HepG2 (cell line): ENCODE results near the gene PCSK2. TPM values are rescaled to one million over a fixed set of nuclear protein-coding genes. Genes with fewer than 3 reads are reported as not detected.

Source experiments
- ATAC-seq: fragments of 200-7000 bp; cut with Tn5 transposase; 3 replicates; pipeline ENCODE4 v1.9.1; 2020; ENCODE audit warnings: mild to moderate bottlenecking, moderate library complexity
- BruUV-seq: library from RNA; stranded (reverse); fragments of 400-500 nt; replicated peaks from 2 replicates; lab custom pipeline; 2021; lab: Mats Ljungman, UMichigan
- CTCF ChIA-PET: fragments of 300-600 bp; formaldehyde crosslinking; extraction: SDS; loops from one replicate; lab custom pipeline; 2021; ENCODE audit warnings: low total read pairs, inconsistent platforms, low intra/inter-chr PET ratio; lab: Yijun Ruan, JAX
- POLR2A ChIA-PET: fragments of 350-600 bp; sonication (Branson Sonifier 250); formaldehyde crosslinking; loops from one replicate; lab custom pipeline; 2020; ENCODE audit warnings: antibody characterized with exemption, inconsistent platforms; lab: Yijun Ruan, JAX
- DNase-seq: peaks from one replicate; pipeline ENCODE4 v3.0.0-alpha.2; 2015; ENCODE audit warnings: low spot score
- FAIRE-seq: peaks from 3 replicates; lab custom pipeline; 2011; peaks lifted over from hg19 to GRCh38; lab: Jason Lieb, UNC
- H2AFZ ChIP-seq: one replicate; pipeline ENCODE4 v1.6.1; 2011; ENCODE audit warnings: low read length, inconsistent platforms
- H3K27ac ChIP-seq: fragments of 300-600 bp; 3 replicates; pipeline ENCODE4 v1.8.0; 2011; ENCODE audit warnings: mixed run types, mild to moderate bottlenecking, mixed read lengths, low read length, inconsistent platforms; ENCODE audit not compliant: insufficient read depth; ENCODE audit errors: extremely low read length
- H3K27me3 ChIP-seq, 2 experiments: fragments of 200-600 bp in 1 of 2; 2 replicates in 1 of 2; 3 replicates in 1 of 2; pipeline versions ENCODE4 v1.6.0 to v1.8.0; 2011; ENCODE audit warnings: low read length in 2 of 2, mild to moderate bottlenecking in 2 of 2, moderate library complexity in 2 of 2, inconsistent platforms in 1 of 2; ENCODE audit not compliant: insufficient read depth in 2 of 2, control insufficient read depth in 1 of 2
- H3K36me3 ChIP-seq, 2 experiments: fragments of 200-600 bp in 1 of 2; replicated peaks in 1 of 2; 2 replicates in 1 of 2; 3 replicates in 1 of 2; pipeline versions ENCODE4 v1.5.1 to v1.8.0; 2011; ENCODE audit warnings: low read length in 2 of 2, inconsistent platforms in 1 of 2; ENCODE audit not compliant: insufficient read depth in 2 of 2, control insufficient read depth in 1 of 2
- H3K4me1 ChIP-seq: 2 replicates; pipeline ENCODE4 v1.5.1; 2012; ENCODE audit warnings: low read length, inconsistent platforms; ENCODE audit not compliant: insufficient read depth
- H3K4me2 ChIP-seq: 2 replicates; pipeline ENCODE4 v1.6.0; 2011; ENCODE audit warnings: low read depth, low read length, inconsistent platforms
- H3K4me3 ChIP-seq, 3 experiments: fragments of 200-600 bp in 1 of 3; sonication (generic), shearing (Covaris generic) in 1 of 3; replicated peaks in 1 of 3; 2 replicates each; pipeline ENCODE4 v1.5.1; 2011 to 2016; ENCODE audit warnings: low read length in 3 of 3, inconsistent platforms in 2 of 3, low read depth in 2 of 3, mild to moderate bottlenecking in 2 of 3, control low read depth in 1 of 3, mixed read lengths in 1 of 3; ENCODE audit not compliant: insufficient read depth in 1 of 3
- H3K79me2 ChIP-seq: one replicate; pipeline ENCODE4 v1.6.1; 2011; ENCODE audit warnings: low read length, inconsistent platforms; ENCODE audit not compliant: insufficient read depth
- H3K9ac ChIP-seq: 2 replicates; pipeline ENCODE4 v1.6.0; 2011; ENCODE audit warnings: mild to moderate bottlenecking, low read depth, low read length, inconsistent platforms; ENCODE audit not compliant: insufficient read depth
- H3K9me3 ChIP-seq: 2 replicates; pipeline ENCODE4 v1.5.1; 2012; ENCODE audit warnings: mild to moderate bottlenecking, low read length
- H4K20me1 ChIP-seq: 2 replicates; pipeline ENCODE4 v1.6.0; 2011; ENCODE audit warnings: inconsistent platforms, mild to moderate bottlenecking, low read length, moderate library complexity; ENCODE audit not compliant: insufficient read depth
- CREBL2 ChIP-seq: sonication (generic); formaldehyde crosslinking; IDR thresholded peaks from 2 replicates; pipeline ENCODE4 v1.8.1; 2023; ENCODE audit warnings: missing genetic modification reagents, mild to moderate bottlenecking, borderline replicate concordance
- JDP2 ChIP-seq: sonication (generic); formaldehyde crosslinking; IDR thresholded peaks from 2 replicates; pipeline ENCODE4 v1.8.1; 2022; ENCODE audit warnings: missing genetic modification reagents, borderline replicate concordance
- RORA ChIP-seq: sonication (generic); formaldehyde crosslinking; IDR thresholded peaks from 2 replicates; pipeline ENCODE4 v1.5.0; 2020; ENCODE audit warnings: mild to moderate bottlenecking, missing genetic modification reagents, moderate library complexity
- ZBTB26 ChIP-seq: IDR thresholded peaks from 2 replicates; pipeline ENCODE4 v1.6.1; 2016; ENCODE audit warnings: missing compliant biosample characterization, missing genetic modification reagents, borderline replicate concordance
- ZC3H13 ChIP-seq: sonication (generic); formaldehyde crosslinking; IDR thresholded peaks from 2 replicates; pipeline ENCODE4 v1.8.1; 2023; ENCODE audit warnings: mild to moderate bottlenecking, missing genetic modification reagents, moderate library complexity
- ZNF230 ChIP-seq: sonication (generic); formaldehyde crosslinking; IDR thresholded peaks from 2 replicates; pipeline ENCODE4 v1.4.0; 2020; ENCODE audit warnings: mild to moderate bottlenecking, missing genetic modification reagents
- ZNF30 ChIP-seq: sonication (generic); formaldehyde crosslinking; IDR thresholded peaks from 2 replicates; pipeline ENCODE4 v1.5.0; 2020; ENCODE audit warnings: mild to moderate bottlenecking, missing genetic modification reagents
- ZNF790 ChIP-seq: sonication (generic); formaldehyde crosslinking; IDR thresholded peaks from 2 replicates; pipeline ENCODE4 v1.8.0; 2022; ENCODE audit warnings: missing genetic modification reagents, mild to moderate bottlenecking, borderline replicate concordance
- WGBS: methylation state at CpG from one replicate; pipeline ENCODE4 v1.1.6; 2017; ENCODE audit warnings: low lambda C conversion rate; 5-methylcytosine and 5-hydroxymethylcytosine counted together
- in situ Hi-C: cut with HindIII; loops from 2 replicates; pipeline ENCODE4 v1.10.0; 2017; ENCODE audit warnings: low pct_unique_long_range_greater_than_20kb; ENCODE audit not compliant: extremely low pct_ligation_motif_present
- intact Hi-C: fragments of 100-400 bp; cut with micrococcal nuclease; formaldehyde crosslinking; loops from one replicate; pipeline ENCODE4 v1.10.0; 2022; ENCODE audit not compliant: unreplicated experiment
- polyA plus RNA-seq, 8 experiments: library from polyadenylated mRNA; depleted of rRNA in 3 of 8; stranded (reverse) in 7 of 8; unstranded in 1 of 8; fragments of >200 nt; fragmentation: Illumina TruSeq in 4 of 8; extraction: Trizol in 4 of 8; gene quantifications; 2 replicates each; pipeline versions ENCODE4 v1.2.1 to v1.2.3, GENCODE V29; 2011 to 2016; ENCODE audit warnings: low read depth in 4 of 8, missing spikeins in 1 of 8, mixed read lengths in 1 of 8; ENCODE audit not compliant: insufficient read depth in 1 of 8
- total RNA-seq, 5 experiments: library from RNA; depleted of rRNA; stranded (reverse); fragments of >200 nt; fragmentation: Illumina TruSeq; extraction: Trizol; gene quantifications; 2 replicates each; pipeline ENCODE4 v1.2.3, GENCODE V29; 2016; ENCODE audit warnings: low read depth in 1 of 5
- TF ChIP-seq, protein P1 (sequence below): sonication (generic); formaldehyde crosslinking; IDR thresholded peaks from 2 replicates; pipeline ENCODE4 v1.5.0; 2020; ENCODE audit warnings: mild to moderate bottlenecking, low read depth, missing genetic modification reagents, borderline replicate concordance

Gene PCSK2
- total and polyA plus RNA-seq, 2 of the 13 experiments (the other 11 are each of a cell fraction or from before 2014, with no cell fraction given), result not detected

GRCh38 chr20:17403461-17403860 is 176.6 kb downstream of the PCSK2 start:
- in situ Hi-C loops, result no loop called here
- Histone ChIP-seq H3K4me3 (no peak overlapping the region), H3K9me3 (no peaks in the 10 kb centered on the region), H3K79me2 (no peaks in the 10 kb centered on the region), H3K4me2 (no peak overlapping the region), H3K27me3 (peaks cover 6 to 45% of the 10 kb centered on the region in 2 experiments), H4K20me1 (no peaks in the 10 kb centered on the region), H3K27ac (no peak overlapping the region), H2AFZ (no peak overlapping the region), H3K36me3 (no peaks in the 10 kb centered on the region), H3K9ac (no peak overlapping the region), H3K4me1 (no peaks in the 10 kb centered on the region)
- no peak for FAIRE-seq
- ChIA-PET POLR2A (no interaction called here), CTCF (no interaction called here)
- intact Hi-C loops, result no loop called here
- no peak for DNase-seq
- BruUV-seq, result no TSS peak
- TF ChIP-seq ZC3H13 (CRISPR knock-in tag), result no peak
- no peak for TF ChIP-seq ZNF230
- TF ChIP-seq ZNF30 (CRISPR knock-in tag), result no peak
- no peak for TF ChIP-seq ZNF790 (CRISPR knock-in tag)
- no peak for TF ChIP-seq JDP2 (CRISPR knock-in tag)
- TF ChIP-seq, protein P1, sequence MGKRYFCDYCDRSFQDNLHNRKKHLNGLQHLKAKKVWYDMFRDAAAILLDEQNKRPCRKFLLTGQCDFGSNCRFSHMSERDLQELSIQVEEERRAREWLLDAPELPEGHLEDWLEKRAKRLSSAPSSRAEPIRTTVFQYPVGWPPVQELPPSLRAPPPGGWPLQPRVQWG, result no peak
- no peak for TF ChIP-seq RORA (CRISPR knock-in tag)
- no peak for TF ChIP-seq CREBL2 (CRISPR knock-in tag)
- TF ChIP-seq ZBTB26 (CRISPR knock-in tag), result no peak
- ATAC-seq, result no peak
- WGBS, result 2% methylated on average over 4 of the region's 4 CpGs
